HG03108 (cell line): ENCODE measurements around the gene PRSS2.

Source experiments
- ATAC-seq: cut with Tn5 transposase; IDR thresholded peaks from one replicate; pipeline ENCODE4 v1.9.1; 2021; ENCODE audit warnings: moderate library complexity; ENCODE audit not compliant: unreplicated experiment

Gene PRSS2

DNA sequence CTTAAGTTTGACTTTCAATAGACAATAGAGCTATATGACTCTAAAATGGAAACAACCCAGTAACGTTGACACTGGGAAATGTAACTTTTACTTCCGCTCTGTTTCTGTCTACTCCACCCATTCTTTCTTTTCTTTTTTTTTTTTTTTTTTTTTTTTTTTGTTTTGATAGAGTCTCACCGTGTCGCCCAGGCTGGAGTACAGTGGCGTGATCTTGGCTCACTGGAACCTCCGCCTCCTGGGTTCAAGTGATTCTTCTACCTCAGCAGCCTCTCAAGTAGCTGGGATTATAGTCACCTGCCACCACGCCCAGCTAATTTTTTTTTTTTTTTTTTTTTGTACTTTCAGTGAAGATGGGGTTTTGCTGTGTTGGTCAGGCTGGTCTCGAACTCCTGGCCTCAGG lies 13.9 kb downstream of the PRSS2 start:
- no peak for ATAC-seq

DNA sequence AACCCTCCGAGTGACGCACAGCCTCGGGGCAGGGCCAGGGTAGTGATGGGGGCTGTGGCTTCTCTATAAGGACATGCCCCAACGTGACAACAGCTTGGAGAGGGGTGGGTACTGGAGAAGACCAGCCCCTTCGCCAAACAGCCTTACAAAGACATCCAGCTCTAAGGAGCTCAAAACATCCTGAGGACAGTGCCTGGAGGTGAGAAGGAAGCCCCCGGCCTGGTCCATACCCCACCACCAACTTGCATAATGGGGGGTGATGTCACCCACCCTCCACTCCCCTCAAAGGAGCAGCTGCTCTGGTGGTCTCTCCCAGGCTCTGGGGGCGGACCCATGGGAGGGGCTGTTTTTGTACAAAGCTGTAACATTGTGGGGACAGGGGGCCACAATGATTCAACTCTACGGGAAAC lies 15.1 kb downstream of the PRSS2 start:
- ATAC-seq: no peak

DNA sequence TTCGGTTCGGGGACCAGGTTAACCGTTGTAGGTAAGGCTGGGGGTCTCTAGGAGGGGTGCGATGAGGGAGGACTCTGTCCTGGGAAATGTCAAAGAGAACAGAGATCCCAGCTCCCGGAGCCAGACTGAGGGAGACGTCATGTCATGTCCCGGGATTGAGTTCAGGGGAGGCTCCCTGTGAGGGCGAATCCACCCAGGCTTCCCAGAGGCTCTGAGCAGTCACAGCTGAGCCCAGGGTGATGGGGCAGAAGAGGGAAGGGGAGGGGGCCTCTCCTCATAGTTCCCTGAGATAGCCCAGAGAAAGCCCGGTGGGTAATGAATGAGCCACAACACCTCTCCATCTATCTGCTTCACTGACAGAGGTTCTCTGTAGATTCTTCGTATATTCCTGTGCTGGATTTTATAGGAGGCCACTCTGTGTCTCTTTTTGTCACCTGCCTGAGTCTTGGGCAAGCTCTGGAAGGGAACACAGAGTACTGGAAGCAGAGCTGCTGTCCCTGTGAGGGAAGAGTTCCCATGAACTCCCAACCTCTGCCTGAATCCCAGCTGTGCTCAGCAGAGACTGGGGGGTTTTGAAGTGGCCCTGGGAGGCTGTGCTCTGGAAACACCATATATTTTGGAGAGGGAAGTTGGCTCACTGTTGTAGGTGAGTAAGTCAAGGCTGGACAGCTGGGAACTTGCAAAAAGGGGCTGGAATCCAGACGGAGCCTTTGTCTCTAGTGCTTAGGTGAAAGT lies 16.4 kb downstream of the PRSS2 start:
- no peak for ATAC-seq

DNA sequence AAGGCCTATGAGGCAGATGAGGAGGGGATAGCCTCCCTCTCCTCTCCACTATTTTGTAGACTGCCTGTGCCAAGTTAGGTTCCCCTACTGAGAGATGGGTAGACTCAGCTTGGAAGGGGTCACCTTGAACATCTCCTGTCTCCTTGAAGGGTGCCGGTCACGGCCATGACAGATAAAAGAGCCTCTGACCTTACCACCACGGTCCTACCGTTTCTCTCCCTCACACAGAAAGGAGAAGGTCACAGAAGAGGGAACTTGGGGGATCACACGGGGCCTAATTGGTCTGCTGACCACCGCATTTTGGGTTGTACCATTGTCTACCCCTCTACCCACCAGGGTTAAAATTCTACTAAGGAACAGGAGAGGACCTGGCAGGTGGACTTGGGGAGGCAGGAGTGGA lies 17.0 kb downstream of the PRSS2 start:
- no peak for ATAC-seq

DNA sequence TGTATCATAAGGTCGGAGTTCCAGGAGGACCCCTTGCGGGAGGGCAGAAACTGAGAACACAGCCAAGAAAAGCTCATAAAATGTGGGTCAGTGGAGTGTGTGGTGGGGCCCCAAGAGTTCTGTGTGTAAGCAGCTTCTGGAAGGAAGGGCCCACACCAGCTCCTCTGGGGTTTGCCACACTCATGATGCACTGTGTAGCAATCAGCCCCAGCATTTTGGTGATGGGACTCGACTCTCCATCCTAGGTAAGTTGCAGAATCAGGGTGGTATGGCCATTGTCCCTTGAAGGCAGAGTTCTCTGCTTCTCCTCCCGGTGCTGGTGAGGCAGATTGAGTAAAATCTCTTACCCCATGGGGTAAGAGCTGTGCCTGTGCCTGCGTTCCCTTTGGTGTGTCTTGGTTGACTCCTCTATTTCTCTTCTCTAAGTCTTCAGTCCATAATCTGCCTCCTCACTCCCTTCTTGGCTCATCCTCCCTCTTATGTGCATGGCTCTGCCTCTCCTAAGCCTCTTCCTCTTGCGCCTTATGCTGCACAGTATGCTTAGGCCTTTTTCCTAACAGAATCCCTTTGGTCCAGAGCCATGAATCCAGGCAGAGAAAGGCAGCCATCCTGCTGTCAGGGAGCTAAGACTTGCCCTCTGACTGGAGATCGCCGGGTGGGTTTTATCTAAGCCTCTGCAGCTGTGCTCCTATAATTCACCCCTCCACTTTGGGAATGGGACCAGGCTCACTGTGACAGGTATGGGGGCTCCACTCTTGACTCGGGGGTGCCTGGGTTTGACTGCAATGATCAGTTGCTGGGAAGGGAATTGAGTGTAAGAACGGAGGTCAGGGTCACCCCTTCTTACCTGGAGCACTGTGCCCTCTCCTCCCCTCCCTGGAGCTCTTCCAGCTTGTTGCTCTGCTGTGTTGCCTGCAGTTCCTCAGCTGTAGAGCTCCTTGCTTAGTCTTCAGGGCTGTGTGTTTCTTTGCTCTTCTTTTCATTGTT lies 17.8 kb downstream of the PRSS2 start:
- ATAC-seq: no peak

- ATAC-seq: no peak
Measured at GRCh38 chr7:142789441-142789840, 18.7 kb downstream of the PRSS2 start.

- ATAC-seq: no peak
Measured at GRCh38 chr7:142790056-142790455, 19.3 kb downstream of the PRSS2 start.

- no peak for ATAC-seq
Measured at GRCh38 chr7:142790555-142790954, 19.8 kb downstream of the PRSS2 start.

DNA sequence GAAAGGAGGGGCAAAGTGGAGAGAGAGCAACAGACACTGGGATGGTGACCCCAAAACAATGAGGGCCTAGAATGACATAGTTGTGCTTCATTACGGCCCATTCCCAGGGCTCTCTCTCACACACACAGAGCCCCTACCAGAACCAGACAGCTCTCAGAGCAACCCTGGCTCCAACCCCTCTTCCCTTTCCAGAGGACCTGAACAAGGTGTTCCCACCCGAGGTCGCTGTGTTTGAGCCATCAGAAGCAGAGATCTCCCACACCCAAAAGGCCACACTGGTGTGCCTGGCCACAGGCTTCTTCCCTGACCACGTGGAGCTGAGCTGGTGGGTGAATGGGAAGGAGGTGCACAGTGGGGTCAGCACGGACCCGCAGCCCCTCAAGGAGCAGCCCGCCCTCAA lies 20.7 kb downstream of the PRSS2 start:
- no peak for ATAC-seq

DNA sequence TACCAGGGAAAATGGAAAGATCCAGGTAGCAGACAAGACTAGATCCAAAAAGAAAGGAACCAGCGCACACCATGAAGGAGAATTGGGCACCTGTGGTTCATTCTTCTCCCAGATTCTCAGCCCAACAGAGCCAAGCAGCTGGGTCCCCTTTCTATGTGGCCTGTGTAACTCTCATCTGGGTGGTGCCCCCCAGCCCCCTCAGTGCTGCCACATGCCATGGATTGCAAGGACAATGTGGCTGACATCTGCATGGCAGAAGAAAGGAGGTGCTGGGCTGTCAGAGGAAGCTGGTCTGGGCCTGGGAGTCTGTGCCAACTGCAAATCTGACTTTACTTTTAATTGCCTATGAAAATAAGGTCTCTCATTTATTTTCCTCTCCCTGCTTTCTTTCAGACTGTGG lies 21.4 kb downstream of the PRSS2 start:
- ATAC-seq: no peak

GRCh38 chr7:142792593-142792992 lies 21.8 kb downstream of the PRSS2 start:
- ATAC-seq: no peak

- ATAC-seq: no peak
Measured at GRCh38 chr7:142793156-142793555, 22.4 kb downstream of the PRSS2 start.

DNA sequence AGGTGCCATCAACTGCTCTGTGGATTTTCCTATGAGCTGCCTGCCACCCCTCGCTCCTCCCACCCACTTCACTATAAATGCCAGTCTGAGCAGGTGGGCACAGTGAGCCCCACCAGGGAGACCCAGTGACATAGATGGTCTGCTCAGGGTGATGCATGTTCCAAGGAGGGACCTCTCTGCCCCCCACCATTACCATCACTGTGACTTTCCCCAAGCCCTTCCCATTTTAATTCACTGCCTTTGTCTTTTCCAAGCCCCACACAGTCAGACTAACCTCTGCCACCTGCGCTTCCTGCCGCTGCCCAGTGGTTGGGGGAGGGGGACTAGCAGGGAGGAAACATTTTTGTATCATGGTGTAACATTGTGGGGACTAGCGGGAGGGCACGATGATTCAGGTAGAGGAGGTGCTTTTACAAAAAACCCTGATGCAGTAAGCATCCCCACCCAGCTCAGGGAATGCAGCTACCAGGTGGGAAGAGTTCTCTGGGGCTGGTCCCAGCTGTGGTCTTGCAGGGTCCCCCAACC lies 24.6 kb downstream of the PRSS2 start:
- no peak for ATAC-seq

GRCh38 chr7:142796001-142796500 lies 25.3 kb downstream of the PRSS2 start:
- no peak for ATAC-seq

DNA sequence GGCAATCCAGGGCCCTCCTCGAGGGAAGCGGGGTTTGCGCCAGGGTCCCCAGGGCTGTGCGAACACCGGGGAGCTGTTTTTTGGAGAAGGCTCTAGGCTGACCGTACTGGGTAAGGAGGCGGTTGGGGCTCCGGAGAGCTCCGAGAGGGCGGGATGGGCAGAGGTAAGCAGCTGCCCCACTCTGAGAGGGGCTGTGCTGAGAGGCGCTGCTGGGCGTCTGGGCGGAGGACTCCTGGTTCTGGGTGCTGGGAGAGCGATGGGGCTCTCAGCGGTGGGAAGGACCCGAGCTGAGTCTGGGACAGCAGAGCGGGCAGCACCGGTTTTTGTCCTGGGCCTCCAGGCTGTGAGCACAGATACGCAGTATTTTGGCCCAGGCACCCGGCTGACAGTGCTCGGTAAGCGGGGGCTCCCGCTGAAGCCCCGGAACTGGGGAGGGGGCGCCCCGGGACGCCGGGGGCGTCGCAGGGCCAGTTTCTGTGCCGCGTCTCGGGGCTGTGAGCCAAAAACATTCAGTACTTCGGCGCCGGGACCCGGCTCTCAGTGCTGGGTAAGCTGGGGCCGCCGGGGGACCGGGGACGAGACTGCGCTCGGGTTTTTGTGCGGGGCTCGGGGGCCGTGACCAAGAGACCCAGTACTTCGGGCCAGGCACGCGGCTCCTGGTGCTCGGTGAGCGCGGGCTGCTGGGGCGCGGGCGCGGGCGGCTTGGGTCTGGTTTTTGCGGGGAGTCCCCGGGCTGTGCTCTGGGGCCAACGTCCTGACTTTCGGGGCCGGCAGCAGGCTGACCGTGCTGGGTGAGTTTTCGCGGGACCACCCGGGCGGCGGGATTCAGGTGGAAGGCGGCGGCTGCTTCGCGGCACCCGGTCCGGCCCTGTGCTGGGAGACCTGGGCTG lies 26.0 kb downstream of the PRSS2 start:
- peak; percentile 34 for ATAC-seq

- ATAC-seq: peak; percentile 21
Measured at GRCh38 chr7:142797391-142798377, 26.9 kb downstream of the PRSS2 start.

DNA sequence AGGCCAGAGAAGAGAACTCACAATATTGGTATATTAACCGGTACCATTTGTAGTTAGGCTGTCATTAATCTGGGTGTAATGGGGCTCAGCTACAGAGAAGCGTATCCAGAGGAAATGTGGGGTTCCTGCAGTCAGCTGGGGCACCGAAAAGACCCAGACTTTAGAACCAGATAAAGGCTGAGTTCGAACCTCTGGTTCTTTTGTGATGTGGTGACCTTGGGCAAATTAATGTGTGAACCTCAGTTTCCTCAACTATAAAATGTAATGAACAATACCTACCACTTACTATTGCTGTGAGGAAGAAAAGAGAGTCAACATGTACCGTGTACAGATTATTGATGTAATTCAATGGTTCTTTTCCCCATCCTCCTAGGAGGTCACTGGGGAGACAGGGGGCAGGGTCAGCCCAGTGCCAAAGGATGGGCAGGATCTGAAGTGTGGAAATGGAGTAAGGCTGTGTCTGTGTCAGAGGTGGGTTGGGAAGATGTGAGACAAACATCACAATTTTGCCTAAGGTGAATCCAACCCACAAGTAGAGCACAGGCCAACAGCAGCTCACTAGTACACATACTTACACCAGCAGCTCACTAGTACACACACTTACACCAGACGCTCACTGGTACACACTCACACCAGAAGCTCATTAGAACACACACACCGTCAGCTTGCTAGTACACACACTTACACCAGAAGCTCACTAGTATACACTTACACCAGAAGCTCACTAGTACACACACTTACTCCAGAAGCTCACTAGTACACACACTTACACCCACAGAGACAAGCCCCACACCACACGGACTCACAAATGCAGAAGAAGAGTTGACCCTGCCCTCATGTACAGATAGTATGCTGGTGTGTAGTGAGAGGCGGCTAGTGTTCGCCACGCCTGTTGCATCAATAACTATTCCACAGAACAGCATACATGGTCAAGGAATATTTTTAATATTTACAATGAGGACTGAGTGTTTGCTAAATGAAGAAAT lies 28.0 kb downstream of the PRSS2 start:
- no peak for ATAC-seq

DNA sequence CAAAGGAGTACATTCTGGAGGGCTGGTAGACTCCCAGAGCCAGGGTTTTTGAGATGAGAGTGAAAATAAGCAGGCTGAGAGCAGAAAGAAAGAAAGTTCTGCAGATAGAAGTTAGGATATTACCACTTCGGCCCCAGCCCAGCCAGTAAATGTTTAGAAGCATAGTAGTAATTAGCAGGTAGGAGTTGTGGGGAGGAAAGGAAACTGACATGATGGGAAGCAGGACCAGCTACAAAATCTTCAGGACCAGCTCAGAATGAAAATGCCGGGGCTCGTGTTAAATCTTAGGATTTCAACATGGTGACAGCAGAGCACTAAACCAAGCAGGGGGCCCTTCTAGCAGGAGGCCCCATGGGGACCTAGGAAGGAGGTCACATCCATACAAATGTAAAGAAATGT lies 28.7 kb downstream of the PRSS2 start:
- no peak for ATAC-seq
